ENCODE measurements around the gene SLC13A3.

DNA sequence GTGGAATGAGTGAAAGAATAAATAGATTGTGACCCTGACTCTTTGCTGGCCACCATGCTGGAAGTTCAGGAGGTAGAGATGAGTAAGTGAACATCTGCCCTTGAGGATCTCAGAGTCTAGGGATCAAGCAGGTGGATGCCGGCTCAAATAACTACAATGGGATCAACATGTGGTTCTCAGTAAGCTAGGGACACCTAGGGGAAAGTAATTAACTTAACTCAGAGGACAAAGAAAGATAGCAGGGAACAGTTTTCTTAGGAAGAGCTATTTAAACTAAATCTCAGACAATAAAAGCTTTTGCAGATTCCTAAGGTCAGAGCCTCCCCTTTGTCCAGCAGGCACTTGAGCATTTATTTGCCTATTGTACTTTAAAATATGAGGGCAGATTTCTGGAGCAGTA lies 29.1 kb downstream of the SLC13A3 start:
- TF ChIP-seq CTCF (conservative IDR thresholded peaks at IDR 0.05; ENCODE audit: low read length) (no peak), EZH2phosphoT487 (IDR thresholded peaks at IDR 0.05; ENCODE audit: borderline replicate concordance) (no peak)
